HEK293T (cell line): Measurements from ENCODE around the gene ABHD3.

ENCODE experiments used
- CTCF ChIA-PET: fragments of 350-600 bp; formaldehyde crosslinking; extraction: SDS; loops from one replicate; lab custom pipeline; 2021; ENCODE audit warnings: antibody characterized with exemption, inconsistent platforms; lab: Yijun Ruan, JAX
- POLR2A ChIA-PET: fragments of 350-600 bp; formaldehyde crosslinking; extraction: SDS; loops from one replicate; lab custom pipeline; 2020; ENCODE audit warnings: antibody characterized with exemption, inconsistent platforms; lab: Yijun Ruan, JAX
- DNase-seq: peaks from one replicate; pipeline ENCODE4 v3.0.0; 2012; ENCODE audit warnings: mixed read lengths; ENCODE audit errors: extremely low spot score
- ARNT ChIP-seq: fragments of 450-650 bp; IDR thresholded peaks from 2 replicates; pipeline ENCODE4 v1.6.1; 2017; ENCODE audit warnings: mild to moderate bottlenecking
- BHLHE40 ChIP-seq: fragments of 450-650 bp; IDR thresholded peaks from 2 replicates; pipeline ENCODE4 v1.6.1; 2016; ENCODE audit warnings: mild to moderate bottlenecking, moderate library complexity, borderline replicate concordance
- CTBP1 ChIP-seq: fragments of 450-650 bp; IDR thresholded peaks from 2 replicates; pipeline ENCODE4 v1.6.1; 2016; ENCODE audit warnings: borderline replicate concordance
- ELF4 ChIP-seq: fragments of 450-650 bp; IDR thresholded peaks from 2 replicates; pipeline ENCODE4 v1.6.1; 2017; ENCODE audit warnings: antibody characterized with exemption
- FOXA1 ChIP-seq: fragments of 450-650 bp; IDR thresholded peaks from 2 replicates; pipeline ENCODE4 v1.6.1; 2016; ENCODE audit warnings: mild to moderate bottlenecking
- FOXK2 ChIP-seq: fragments of 450-650 bp; IDR thresholded peaks from 2 replicates; pipeline ENCODE4 v1.6.1; 2016; ENCODE audit warnings: mild to moderate bottlenecking
- FOXM1 ChIP-seq: fragments of 450-650 bp; IDR thresholded peaks from 2 replicates; pipeline ENCODE4 v1.6.1; 2017; ENCODE audit warnings: mild to moderate bottlenecking, borderline replicate concordance
- HDGF ChIP-seq: fragments of 450-650 bp; IDR thresholded peaks from 2 replicates; pipeline ENCODE4 v1.6.1; 2017; ENCODE audit warnings: antibody characterized with exemption, borderline replicate concordance
- L3MBTL2 ChIP-seq: fragments of 450-650 bp; conservative IDR thresholded peaks from 2 replicates; pipeline ENCODE4 v1.6.1; 2016; ENCODE audit warnings: mild to moderate bottlenecking
- LEF1 ChIP-seq: fragments of 450-650 bp; IDR thresholded peaks from 2 replicates; pipeline ENCODE4 v1.6.1; 2017; ENCODE audit warnings: mild to moderate bottlenecking, borderline replicate concordance
- NFRKB ChIP-seq: fragments of 450-650 bp; IDR thresholded peaks from 2 replicates; pipeline ENCODE4 v1.6.1; 2016; ENCODE audit warnings: mild to moderate bottlenecking, moderate library complexity
- SP1 ChIP-seq: fragments of 450-650 bp; IDR thresholded peaks from 2 replicates; pipeline ENCODE4 v1.6.1; 2017
- SUZ12 ChIP-seq: fragments of 450-650 bp; IDR thresholded peaks from 2 replicates; pipeline ENCODE4 v1.6.1; 2016; ENCODE audit warnings: mild to moderate bottlenecking
- TARDBP ChIP-seq: fragments of 450-650 bp; IDR thresholded peaks from 2 replicates; pipeline ENCODE4 v1.6.1; 2016
- ZNF384 ChIP-seq: fragments of 450-650 bp; IDR thresholded peaks from 2 replicates; pipeline ENCODE4 v1.6.1; 2016
- TF ChIP-seq, protein P1 (sequence below): fragments of 450-650 bp; IDR thresholded peaks from 2 replicates; pipeline ENCODE4 v1.6.1; 2016

ABHD3 gene

GRCh38 chr18:21706386-21706865, 1.9 kb upstream of the ABHD3 start:
- TF ChIP-seq SUZ12: no peak
- TF ChIP-seq ARNT: no peak
- no peak for TF ChIP-seq ZNF384
- TF ChIP-seq HDGF: no peak
- no peak for TF ChIP-seq BHLHE40
- POLR2A ChIA-PET: interaction anchor here (2.5 kb wide), 1 partner anchor 34 kb away, joined by 7 read pairs; the partner anchor contains the start of gene MIB1
- CTCF ChIA-PET: no interaction called here
- DNase-seq: no peak

GRCh38 chr18:21703241-21703820, 1.2 kb downstream of the ABHD3 start:
- peak; percentile 40 for DNase-seq
- TF ChIP-seq FOXA1 (no peak), BHLHE40 (no peak), FOXM1 (no peak), FOXK2 (no peak), NFRKB (no peak), L3MBTL2 (0 out of 2 replicates have a peak, but pooled peaks have one; percentile 14)
- TF ChIP-seq, protein P1, sequence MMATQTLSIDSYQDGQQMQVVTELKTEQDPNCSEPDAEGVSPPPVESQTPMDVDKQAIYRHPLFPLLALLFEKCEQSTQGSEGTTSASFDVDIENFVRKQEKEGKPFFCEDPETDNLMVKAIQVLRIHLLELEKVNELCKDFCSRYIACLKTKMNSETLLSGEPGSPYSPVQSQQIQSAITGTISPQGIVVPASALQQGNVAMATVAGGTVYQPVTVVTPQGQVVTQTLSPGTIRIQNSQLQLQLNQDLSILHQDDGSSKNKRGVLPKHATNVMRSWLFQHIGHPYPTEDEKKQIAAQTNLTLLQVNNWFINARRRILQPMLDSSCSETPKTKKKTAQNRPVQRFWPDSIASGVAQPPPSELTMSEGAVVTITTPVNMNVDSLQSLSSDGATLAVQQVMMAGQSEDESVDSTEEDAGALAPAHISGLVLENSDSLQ: no peak
- POLR2A ChIA-PET: interaction anchor here (1.0 to 2.1 kb wide), 5 partner anchors 10 to 103 kb away, joined by 3 to 19 read pairs (median 6); partner anchors contain the start of genes ESCO1 and MIB1
- CTCF ChIA-PET: interaction anchor here (1.1 kb wide), 1 partner anchor 103 kb away, joined by 6 read pairs; the partner anchor contains the start of gene ESCO1

GRCh38 chr18:21702602-21703001, 2.0 kb downstream of the ABHD3 start:
- POLR2A ChIA-PET: interaction anchor here (1.0 kb wide), 1 partner anchor 74 kb away, joined by 3 read pairs; no protein-coding TSS in a partner anchor
- DNase-seq: no peak
- CTCF ChIA-PET: no interaction called here
- TF ChIP-seq LEF1 (no peak), NFRKB (no peak), ELF4 (no peak), FOXA1 (no peak), FOXM1 (no peak), ZNF384 (no peak), FOXK2 (no peak), TARDBP (no peak), HDGF (no peak), SP1 (no peak)
- TF ChIP-seq, protein P1: no peak

- DNase-seq: no peak
- no peak for TF ChIP-seq FOXM1
- no peak for TF ChIP-seq LEF1
- no peak for TF ChIP-seq ARNT
- TF ChIP-seq CTBP1: no peak
- TF ChIP-seq ZNF384: no peak
- TF ChIP-seq SP1: no peak
- TF ChIP-seq, protein P1: no peak
- TF ChIP-seq BHLHE40: no peak
- no peak for TF ChIP-seq L3MBTL2
- no peak for TF ChIP-seq ELF4
- TF ChIP-seq TARDBP: no peak
- CTCF ChIA-PET: no interaction called here
- POLR2A ChIA-PET: interaction anchor here (1.1 to 1.3 kb wide), 2 partner anchors 39 to 101 kb away, joined by 3 to 4 read pairs; partner anchors contain the start of genes ESCO1 and MIB1
Observed at GRCh38 chr18:21701621-21702020, 3.0 kb downstream of the ABHD3 start.

- DNase-seq: no peak
- no peak for TF ChIP-seq FOXA1
- ChIA-PET CTCF (interaction anchor here (1.4 kb wide), 1 partner anchor 100 kb away, joined by 4 read pairs; no protein-coding TSS in a partner anchor), POLR2A (interaction anchor here (1.1 to 1.3 kb wide), 2 partner anchors 40 to 100 kb away, joined by 3 to 4 read pairs; partner anchors contain the start of genes ESCO1 and MIB1)
Observed at GRCh38 chr18:21700528-21701075, 4.0 kb downstream of the ABHD3 start.

DNA sequence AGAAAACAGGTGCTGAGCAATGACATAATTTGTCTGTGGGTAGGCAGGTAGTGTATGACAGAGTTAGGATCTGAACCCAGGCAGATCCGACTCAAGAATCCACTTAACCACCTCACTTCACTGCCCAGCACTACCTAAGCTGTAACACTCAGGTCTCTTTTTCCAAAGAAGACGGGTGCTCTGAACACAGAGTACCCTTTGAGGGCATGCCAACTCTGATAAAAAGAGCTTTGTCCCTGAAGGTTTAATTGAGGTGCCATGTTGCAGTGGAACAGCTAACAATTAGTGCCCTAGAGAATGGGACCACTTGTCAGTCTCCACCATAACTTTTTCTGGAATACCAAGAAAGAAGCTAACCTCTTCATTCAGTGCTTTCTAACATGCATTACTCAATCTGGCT, 11.3 kb downstream of the ABHD3 start:
- no peak for TF ChIP-seq ZNF384
- TF ChIP-seq ARNT: no peak
- TF ChIP-seq FOXM1: no peak
- ChIA-PET CTCF (interaction anchor here (1.0 kb wide), 1 partner anchor 93 kb away, joined by 3 read pairs; the partner anchor contains the start of gene ESCO1), POLR2A (interaction anchor here (1.6 kb wide), 1 partner anchor 10 kb away, joined by 6 read pairs; no protein-coding TSS in a partner anchor)
- DNase-seq: no peak

GRCh38 chr18:21689736-21690135, 14.8 kb downstream of the ABHD3 start:
- no peak for TF ChIP-seq L3MBTL2
- TF ChIP-seq LEF1: no peak
- TF ChIP-seq SP1: no peak
- TF ChIP-seq BHLHE40: no peak
- no peak for TF ChIP-seq TARDBP
- TF ChIP-seq, protein P1: no peak
- no peak for TF ChIP-seq FOXK2
- no peak for TF ChIP-seq HDGF
- no peak for TF ChIP-seq FOXA1
- no peak for TF ChIP-seq FOXM1
- CTCF ChIA-PET: no interaction called here
- DNase-seq: no peak
- POLR2A ChIA-PET: no interaction called here
